DOHH2 (cell line): ENCODE results near the gene ACTR10.
A peak's percentile ranks its signal among the peaks of the same experiment; 100 is the strongest.

ENCODE experiments used
- H3F3A ChIP-seq: fragments of 200-600 bp; sonication (generic), shearing (Covaris generic); 2 replicates; pipeline ENCODE4 v1.6.0; 2016; ENCODE audit warnings: antibody characterized with exemption, mild to moderate bottlenecking; ENCODE audit not compliant: control insufficient read depth, insufficient read depth
- H3K27ac ChIP-seq: fragments of 200-600 bp; sonication (generic); 2 replicates; pipeline ENCODE4 v1.5.1; 2014; ENCODE audit warnings: low read depth, mild to moderate bottlenecking, low read length, moderate library complexity
- H3K27me3 ChIP-seq: fragments of 200-600 bp; sonication (generic); 2 replicates; pipeline ENCODE4 v1.6.1; 2014; ENCODE audit warnings: mild to moderate bottlenecking, low read length, mixed read lengths; ENCODE audit not compliant: control insufficient read depth
- H3K36me3 ChIP-seq: fragments of 200-600 bp; sonication (generic); 2 replicates; pipeline ENCODE4 v1.6.1; 2014; ENCODE audit warnings: mild to moderate bottlenecking, low read length, moderate library complexity, mixed read lengths; ENCODE audit not compliant: control insufficient read depth
- H3K4me1 ChIP-seq: fragments of 200-600 bp; sonication (generic); 2 replicates; pipeline ENCODE4 v1.6.1; 2014; ENCODE audit warnings: mild to moderate bottlenecking, low read length, mixed read lengths; ENCODE audit not compliant: control insufficient read depth
- H3K4me2 ChIP-seq: fragments of 200-600 bp; sonication (generic); 2 replicates; pipeline ENCODE4 v1.6.0; 2014; ENCODE audit warnings: mild to moderate bottlenecking, low read length, moderate library complexity
- H3K4me3 ChIP-seq: fragments of 200-600 bp; sonication (generic); 2 replicates; pipeline ENCODE4 v1.5.1; 2014; ENCODE audit warnings: mild to moderate bottlenecking, low read length, mixed read lengths
- H3K79me2 ChIP-seq: fragments of 200-600 bp; sonication (generic); 2 replicates; pipeline ENCODE4 v1.6.1; 2014; ENCODE audit warnings: mild to moderate bottlenecking, low read length, mixed read lengths; ENCODE audit not compliant: control insufficient read depth
- H3K9me2 ChIP-seq: fragments of 200-600 bp; sonication (generic); replicated peaks from 2 replicates; pipeline ENCODE4 v1.6.1; 2014; ENCODE audit warnings: mild to moderate bottlenecking, low read length, mixed read lengths; ENCODE audit not compliant: control insufficient read depth
- H3K9me3 ChIP-seq: fragments of 200-600 bp; sonication (generic); 2 replicates; pipeline ENCODE4 v1.6.1; 2014; ENCODE audit warnings: antibody characterized with exemption, low read length, mixed read lengths; ENCODE audit not compliant: control insufficient read depth, insufficient read depth
- H4K20me1 ChIP-seq: fragments of 200-600 bp; sonication (generic); 2 replicates; pipeline ENCODE4 v1.6.0; 2014; ENCODE audit warnings: low read depth, mild to moderate bottlenecking, antibody characterized with exemption, low read length, moderate library complexity; ENCODE audit not compliant: control insufficient read depth, insufficient read depth
- CTCF ChIP-seq: fragments of 200-600 bp; sonication (generic); IDR thresholded peaks from one replicate; pipeline ENCODE4 v1.5.1; 2014; ENCODE audit warnings: antibody characterized with exemption, mild to moderate bottlenecking, low read depth, low read length; ENCODE audit not compliant: poor library complexity, severe bottlenecking
- EZH2phosphoT487 ChIP-seq: fragments of 200-600 bp; sonication (generic); IDR thresholded peaks from 2 replicates; pipeline ENCODE4 v1.6.1; 2017; ENCODE audit warnings: borderline replicate concordance, mild to moderate bottlenecking, antibody characterized with exemption, low read length, moderate library complexity, mixed read lengths

ACTR10 gene

GRCh38 chr14:58152014-58152857, 47.7 kb upstream of the ACTR10 start, which contains the start of gene ARMH4:
Gene ARMH4 (minus strand): TSS chr14:58152213. CDS start chr14:58139358, 12,855 bp downstream.
- H3K9me3 ChIP-seq = no peaks in the 10 kb centered on the region
- H3K4me2 ChIP-seq = peak within 1 kb of the TSS; percentile 96
- no peaks in the 10 kb centered on the region for H4K20me1 ChIP-seq
- TF ChIP-seq CTCF (no peak), EZH2phosphoT487 (no peak)
- H3K9me2 ChIP-seq = no peaks in the 10 kb centered on the region
- no peaks in the 10 kb centered on the region for H3K36me3 ChIP-seq
- H3K27ac ChIP-seq = no peak within 1 kb of the TSS
- no peaks in the 10 kb centered on the region for H3K79me2 ChIP-seq
- no peaks in the 10 kb centered on the region for H3F3A ChIP-seq
- peaks cover 9% of the 10 kb centered on the region for H3K4me1 ChIP-seq
- H3K4me3 ChIP-seq = peak within 1 kb of the TSS; percentile 82
- H3K27me3 ChIP-seq = peaks cover 50% of the 10 kb centered on the region

DNA sequence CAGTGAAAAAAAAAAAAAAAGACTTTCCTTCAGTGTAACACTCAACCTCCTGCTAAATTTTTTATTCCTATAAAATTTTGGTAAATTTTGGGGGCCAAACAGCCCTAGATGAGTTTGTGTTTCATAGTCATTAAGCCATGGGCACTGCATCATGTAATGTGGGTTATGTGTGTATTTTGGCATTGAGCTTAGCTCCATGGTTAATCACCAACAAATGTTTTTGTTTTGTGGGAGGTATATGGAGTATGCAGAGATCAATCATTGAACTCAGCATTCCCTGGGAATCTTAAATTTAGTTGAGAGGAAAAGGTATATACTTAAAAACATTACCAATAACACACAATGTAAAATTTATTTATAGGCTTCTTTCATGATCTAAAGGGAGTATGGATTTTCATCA, 39.4 kb upstream of the ACTR10 start:
- Histone ChIP-seq H3K4me3 (no peak overlapping the region), H3K27ac (no peak overlapping the region), H3F3A (no peaks in the 10 kb centered on the region), H3K9me3 (no peaks in the 10 kb centered on the region), H3K9me2 (no peaks in the 10 kb centered on the region), H3K4me2 (no peak overlapping the region), H3K36me3 (no peaks in the 10 kb centered on the region), H4K20me1 (no peaks in the 10 kb centered on the region), H3K79me2 (no peaks in the 10 kb centered on the region), H3K27me3 (no peaks in the 10 kb centered on the region), H3K4me1 (no peaks in the 10 kb centered on the region)
- no peak for TF ChIP-seq CTCF
- no peak for TF ChIP-seq EZH2phosphoT487

GRCh38 chr14:58166005-58166983, 33.7 kb upstream of the ACTR10 start:
- Histone ChIP-seq H3F3A (no peaks in the 10 kb centered on the region), H3K4me3 (no peak overlapping the region), H3K4me2 (no peak overlapping the region), H3K9me3 (no peaks in the 10 kb centered on the region), H3K27me3 (0 out of 2 replicates have a peak, but pooled peaks cover 5% of the 10 kb centered on the region), H3K79me2 (no peaks in the 10 kb centered on the region), H3K27ac (no peak overlapping the region), H3K9me2 (no peaks in the 10 kb centered on the region), H3K36me3 (no peaks in the 10 kb centered on the region), H3K4me1 (no peaks in the 10 kb centered on the region), H4K20me1 (no peaks in the 10 kb centered on the region)
- no peak for TF ChIP-seq EZH2phosphoT487
- TF ChIP-seq CTCF = peak; percentile 95
